Progenitor cell of endocrine pancreas (in vitro differentiated cells): ENCODE measurements around the gene NBDY. TPM values are rescaled to one million over a fixed set of nuclear protein-coding genes. Genes with fewer than 3 reads are reported as not detected.

Source experiments
- DNase-seq: peaks from one replicate; pipeline ENCODE4 v3.0.0; 2021; ENCODE audit warnings: low spot score; ENCODE audit not compliant: unreplicated experiment
- H3K27ac Mint-ChIP-seq: 2 replicates; pipeline ENCODE4 v1.8.0; 2021; ENCODE audit warnings: mild to moderate bottlenecking, moderate library complexity, mixed read lengths
- H3K27me3 Mint-ChIP-seq: 2 replicates; pipeline ENCODE4 v1.8.0; 2021; ENCODE audit warnings: mixed read lengths
- H3K36me3 Mint-ChIP-seq: 2 replicates; pipeline ENCODE4 v1.8.0; 2022; ENCODE audit warnings: mixed read lengths; ENCODE audit not compliant: insufficient read depth
- H3K4me1 Mint-ChIP-seq: 2 replicates; pipeline ENCODE4 v1.8.0; 2021; ENCODE audit warnings: low read depth, mixed read lengths
- H3K4me3 Mint-ChIP-seq: 2 replicates; pipeline ENCODE4 v1.8.0; 2021; ENCODE audit warnings: low read depth, mild to moderate bottlenecking, moderate library complexity, mixed read lengths
- H3K9me3 Mint-ChIP-seq: 2 replicates; pipeline ENCODE4 v1.8.0; 2021; ENCODE audit warnings: low read depth, mixed read lengths
- CTCF ChIP-seq: fragments of 200-600 bp; sonication (generic); IDR thresholded peaks from one replicate; pipeline ENCODE4 v1.5.0; 2021; ENCODE audit warnings: antibody characterized with exemption, mild to moderate bottlenecking; ENCODE audit not compliant: unreplicated experiment
- total RNA-seq: library from RNA; stranded (reverse); gene quantifications from 2 replicates; pipeline ENCODE4 v1.2.1, GENCODE V29; 2021

Gene NBDY
- total RNA-seq, 1 donor from 2014 or later = 49.3 TPM

- no peak for TF ChIP-seq CTCF
- Mint-ChIP-seq H3K4me1 (peaks cover 5% of the 10 kb centered on the region), H3K4me3 (no peak overlapping the region), H3K9me3 (peaks cover 11% of the 10 kb centered on the region), H3K36me3 (peaks cover 4% of the 10 kb centered on the region), H3K27ac (no peak overlapping the region), H3K27me3 (no peaks in the 10 kb centered on the region)
- DNase-seq = no peak
These were observed 88.1 kb downstream of the NBDY start for GRCh38 chrX:56817179-56817578.

- Mint-ChIP-seq H3K27me3 (no peaks in the 10 kb centered on the region), H3K4me3 (no peak overlapping the region), H3K9me3 (peaks cover 44% of the 10 kb centered on the region), H3K4me1 (no peaks in the 10 kb centered on the region), H3K36me3 (peaks cover 5% of the 10 kb centered on the region), H3K27ac (no peak overlapping the region)
- no peak for DNase-seq
- no peak for TF ChIP-seq CTCF
These were observed 97.0 kb downstream of the NBDY start for GRCh38 chrX:56826020-56826419.

- H3K27ac Mint-ChIP-seq = no peak overlapping the region
These were observed 104.6 kb downstream of the NBDY start for GRCh38 chrX:56833626-56834025.

GRCh38 chrX:56853436-56853835 is 124.4 kb downstream of the NBDY start:
- Mint-ChIP-seq H3K4me1 (no peaks in the 10 kb centered on the region), H3K27me3 (no peaks in the 10 kb centered on the region), H3K4me3 (no peak overlapping the region), H3K36me3 (no peaks in the 10 kb centered on the region), H3K9me3 (peaks cover 37% of the 10 kb centered on the region), H3K27ac (no peak overlapping the region)
- DNase-seq = no peak
- TF ChIP-seq CTCF = no peak

More at GRCh38 chrX:56833626-56834025, 104.6 kb downstream of the NBDY start:
- peaks cover 28% of the 10 kb centered on the region for H3K9me3 Mint-ChIP-seq
- no peaks in the 10 kb centered on the region for H3K4me1 Mint-ChIP-seq
- H3K36me3 Mint-ChIP-seq = no peaks in the 10 kb centered on the region
- no peaks in the 10 kb centered on the region for H3K27me3 Mint-ChIP-seq
- H3K4me3 Mint-ChIP-seq = no peak overlapping the region
- no peak for TF ChIP-seq CTCF
- DNase-seq = no peak

- Mint-ChIP-seq H3K27ac (no peak overlapping the region), H3K27me3 (no peaks in the 10 kb centered on the region), H3K4me1 (no peaks in the 10 kb centered on the region), H3K9me3 (peaks cover 48% of the 10 kb centered on the region), H3K4me3 (no peak overlapping the region), H3K36me3 (no peaks in the 10 kb centered on the region)
- no peak for DNase-seq
- no peak for TF ChIP-seq CTCF
These were observed 128.0 kb downstream of the NBDY start for GRCh38 chrX:56857042-56857441.
